Endothelial cell of umbilical vein (primary cell): ENCODE measurements around the gene TTC3. TPM values are rescaled to one million over a fixed set of nuclear protein-coding genes. Genes with fewer than 3 reads are reported as not detected.

ENCODE experiments used
- BruUV-seq: library from RNA; stranded (reverse); fragments of 400-500 nt; replicated peaks from 2 replicates; lab custom pipeline; 2021; lab: Mats Ljungman, UMichigan
- CTCF ChIA-PET: fragments of 300-600, 350-600 bp; sonication (Branson Sonifier 250); formaldehyde crosslinking; loops from one replicate; lab custom pipeline; 2021; ENCODE audit warnings: antibody characterized with exemption, inconsistent platforms; lab: Charles Lee
- POLR2A ChIA-PET: fragments of 300-600, 350-600 bp; sonication (Branson Sonifier 250); formaldehyde crosslinking; loops from one replicate; lab custom pipeline; 2021; ENCODE audit warnings: antibody characterized with exemption, inconsistent platforms; lab: Charles Lee
- DNase-seq: peaks from one replicate; pipeline ENCODE4 v3.0.0-alpha.2; 2011; ENCODE audit warnings: low read depth, low spot score
- FAIRE-seq: peaks from 2 replicates; lab custom pipeline; 2011; peaks lifted over from hg19 to GRCh38; lab: Jason Lieb, UNC
- H2AFZ ChIP-seq: 2 replicates; pipeline ENCODE4 v1.6.0; 2012; ENCODE audit warnings: low read depth, low read length, control low read depth, inconsistent platforms
- H3K27ac ChIP-seq: 2 replicates; pipeline ENCODE4 v1.5.1; 2011; ENCODE audit warnings: low read depth, mild to moderate bottlenecking, control low read depth, low read length, moderate library complexity; ENCODE audit not compliant: insufficient read depth
- H3K27me3 ChIP-seq, 2 experiments: 2 replicates each; pipeline versions ENCODE4 v1.6.0 to v1.6.1; 2011; ENCODE audit warnings: low read length in 2 of 2, mixed read lengths in 1 of 2; ENCODE audit not compliant: control insufficient read depth in 2 of 2, insufficient read depth in 2 of 2
- H3K36me3 ChIP-seq, 2 experiments: 2 replicates in 1 of 2; 3 replicates in 1 of 2; pipeline ENCODE4 v1.5.1; 2011; ENCODE audit warnings: low read length in 2 of 2, mild to moderate bottlenecking in 1 of 2, moderate library complexity in 1 of 2; ENCODE audit not compliant: control insufficient read depth in 2 of 2, insufficient read depth in 2 of 2; ENCODE audit errors: extremely low read depth in 1 of 2
- H3K4me1 ChIP-seq: 3 replicates; pipeline ENCODE4 v1.5.1; 2011; ENCODE audit warnings: mild to moderate bottlenecking, low read length; ENCODE audit not compliant: control insufficient read depth, insufficient read depth; ENCODE audit errors: extremely low read depth
- H3K4me2 ChIP-seq: 2 replicates; pipeline ENCODE4 v1.6.1; 2011; ENCODE audit warnings: low read length, control low read depth, mixed read lengths; ENCODE audit not compliant: insufficient read depth
- H3K4me3 ChIP-seq, 3 experiments: fragments of 200-600 bp in 1 of 3; sonication (generic), shearing (Covaris generic) in 1 of 3; replicated peaks in 1 of 3; 2 replicates each; pipeline ENCODE4 v1.5.1; 2011 to 2016; ENCODE audit warnings: control low read depth in 3 of 3, low read length in 3 of 3, mild to moderate bottlenecking in 2 of 3, inconsistent platforms in 1 of 3, low read depth in 1 of 3, moderate library complexity in 1 of 3; ENCODE audit not compliant: insufficient read depth in 1 of 3
- H3K79me2 ChIP-seq: 2 replicates; pipeline ENCODE4 v1.6.0; 2012; ENCODE audit warnings: low read length, inconsistent platforms; ENCODE audit not compliant: control insufficient read depth, insufficient read depth
- H3K9ac ChIP-seq: replicated peaks from 2 replicates; pipeline ENCODE3; 2011; ENCODE audit warnings: low read length, control low read depth; ENCODE audit not compliant: insufficient read depth; ENCODE audit errors: extremely low read depth
- H3K9me1 ChIP-seq: replicated peaks from 3 replicates; pipeline ENCODE4 v1.6.0; 2011; ENCODE audit warnings: mild to moderate bottlenecking, low read length; ENCODE audit not compliant: control insufficient read depth, insufficient read depth; ENCODE audit errors: extremely low read depth
- H3K9me3 ChIP-seq: replicated peaks from 2 replicates; pipeline ENCODE4 v1.5.1; 2012; ENCODE audit warnings: low read length, inconsistent platforms; ENCODE audit not compliant: control insufficient read depth, insufficient read depth
- H4K20me1 ChIP-seq: replicated peaks from 2 replicates; pipeline ENCODE3; 2011; ENCODE audit warnings: mild to moderate bottlenecking, low read length; ENCODE audit not compliant: control insufficient read depth, insufficient read depth; ENCODE audit errors: extremely low read depth
- CTCF ChIP-seq, 2 donors: IDR thresholded peaks; 1 replicate in 1 of 2; 2 replicates in 1 of 2; pipeline ENCODE4 v1.5.1; 2011; ENCODE audit warnings: low read length in 2 of 2, mild to moderate bottlenecking in 2 of 2, moderate library complexity in 2 of 2, control low read depth in 1 of 2, inconsistent platforms in 1 of 2, low read depth in 1 of 2; ENCODE audit not compliant: insufficient read depth in 1 of 2; ENCODE audit errors: extremely low read depth in 1 of 2
- EZH2 ChIP-seq: IDR thresholded peaks from 2 replicates; pipeline ENCODE4 v1.6.1; 2012; ENCODE audit warnings: borderline replicate concordance, low read depth, mild to moderate bottlenecking, moderate library complexity, low read length, inconsistent platforms; ENCODE audit not compliant: severe bottlenecking
- FOS ChIP-seq: IDR thresholded peaks from 2 replicates; pipeline ENCODE4 v1.6.1; 2011; ENCODE audit warnings: mild to moderate bottlenecking, low read length, moderate library complexity, borderline replicate concordance; ENCODE audit not compliant: insufficient read depth
- GATA2 ChIP-seq: IDR thresholded peaks from 2 replicates; pipeline ENCODE4 v1.7.0; 2011; ENCODE audit warnings: low read depth, mild to moderate bottlenecking, moderate library complexity, mixed read lengths, low read length; ENCODE audit not compliant: insufficient read length, insufficient read depth
- JUN ChIP-seq: IDR thresholded peaks from 2 replicates; pipeline ENCODE4 v1.6.1; 2011; ENCODE audit warnings: borderline replicate concordance, low read depth; ENCODE audit not compliant: insufficient read length, insufficient read depth
- MAX ChIP-seq: IDR thresholded peaks from 2 replicates; pipeline ENCODE4 v1.6.1; 2011; ENCODE audit not compliant: insufficient read depth, insufficient read length
- MYC ChIP-seq: IDR thresholded peaks from one replicate; pipeline ENCODE4 v1.6.1; 2011; ENCODE audit warnings: mild to moderate bottlenecking, low read depth, low read length
- POLR2A ChIP-seq: IDR thresholded peaks from 2 replicates; pipeline ENCODE4 v1.6.1; 2012; ENCODE audit warnings: low read depth, mild to moderate bottlenecking, control low read depth, low read length
- POLR2AphosphoS5 ChIP-seq: IDR thresholded peaks from 2 replicates; pipeline ENCODE4 v1.6.1; 2012; ENCODE audit warnings: low read depth, mild to moderate bottlenecking, control low read depth, low read length, moderate library complexity; ENCODE audit not compliant: insufficient read depth
- dilution Hi-C: fragments of 300-500 bp; cut with MboI; formaldehyde crosslinking; loops from one replicate; pipeline ENCODE4 v1.15.0; 2019; ENCODE audit warnings: low sequenced_read_pairs; ENCODE audit not compliant: extremely low pct_ligation_motif_present
- intact Hi-C: fragments of 100-400 bp; cut with micrococcal nuclease; formaldehyde crosslinking; loops from one replicate; pipeline ENCODE4 v1.10.0; 2022
- polyA plus RNA-seq, 4 experiments: library from polyadenylated mRNA; depleted of rRNA in 3 of 4; stranded (reverse) in 3 of 4; unstranded in 1 of 4; fragments of >200 nt; gene quantifications; 2 replicates each; pipeline versions ENCODE4 v1.2.1 to v1.2.3, GENCODE V29; 2011 to 2012; ENCODE audit warnings: missing spikeins in 1 of 4
- total RNA-seq: library from RNA; stranded (reverse); gene quantifications from 2 replicates; pipeline ENCODE4 v1.2.3, GENCODE V29; 2021

TTC3 gene
- total and polyA plus RNA-seq, 2 donors (not counting 3 experiments of a cell fraction or from before 2014, with no cell fraction given) = 26.2 to 113 TPM

DNA sequence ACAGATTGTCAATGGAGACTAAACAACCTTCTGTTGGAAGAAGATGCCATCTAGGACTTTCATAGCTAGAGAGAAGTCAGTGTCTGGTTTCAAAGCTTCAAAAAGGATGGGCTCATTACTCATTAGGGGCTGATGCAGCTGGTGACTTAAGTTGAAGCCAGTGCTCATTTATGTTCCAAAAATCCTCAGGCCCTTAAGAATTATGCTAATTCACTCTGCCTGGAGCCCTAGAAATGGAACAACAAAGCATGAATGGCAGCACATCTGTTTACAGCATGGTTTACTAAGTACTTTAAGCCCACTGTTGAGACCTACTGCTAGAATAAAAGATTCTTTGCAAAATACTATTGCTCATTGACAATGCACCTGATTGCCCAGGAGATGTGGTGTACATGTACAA, 63.7 kb downstream of the TTC3 start:
- H2AFZ ChIP-seq = no peak overlapping the region
- ChIA-PET POLR2A (no interaction called here), CTCF (interaction anchor here (0.9 to 1.5 kb wide), 2 partner anchors 9 to 232 kb away, joined by 3 read pairs; no protein-coding TSS in a partner anchor)
- dilution Hi-C loops = no loop called here
- H3K27ac ChIP-seq = no peak overlapping the region
- H3K9me1 ChIP-seq = no peaks in the 10 kb centered on the region
- no peaks in the 10 kb centered on the region for H3K4me1 ChIP-seq
- no peaks in the 10 kb centered on the region for H4K20me1 ChIP-seq
- H3K79me2 ChIP-seq = no peaks in the 10 kb centered on the region
- no peak overlapping the region for H3K4me2 ChIP-seq
- no peaks in the 10 kb centered on the region for H3K9me3 ChIP-seq
- peaks cover 12% of the 10 kb centered on the region in 2 experiments for H3K36me3 ChIP-seq
- no TSS peak for BruUV-seq
- FAIRE-seq (no peak), DNase-seq (no peak)
- intact Hi-C loops = no loop called here
- no peak overlapping the region for H3K9ac ChIP-seq
- no peak overlapping the region for H3K4me3 ChIP-seq
- H3K27me3 ChIP-seq = no peaks in the 10 kb centered on the region
- TF ChIP-seq JUN (no peak), MAX (no peak), POLR2A (no peak), GATA2 (no peak), CTCF (IDR thresholded peaks at IDR 0.05; ENCODE audit: extremely low read depth in 1 of 2, insufficient read depth in 1 of 2, low read depth in 1 of 2, low read length in 2 of 2) (no peak), FOS (no peak), POLR2AphosphoS5 (no peak), EZH2 (no peak), MYC (no peak)
